ENCODE measurements around the gene SFN. TPM values are rescaled to one million over a fixed set of nuclear protein-coding genes. Genes with fewer than 3 reads are reported as not detected.

The SFN gene
- total and polyA plus RNA-seq, 2 of the 4 experiments (the other 2 are of a cell fraction), result 0.18 to 0.34 TPM

GRCh38 chr1:26877326-26877725 lies 14.4 kb downstream of the SFN start:
- Histone ChIP-seq H3K9ac (ENCODE audit: low read depth, low read length) (no peak overlapping the region), H4K91ac (ENCODE audit: insufficient read depth, low read depth, low read length) (no peak overlapping the region), H4K8ac (ENCODE audit: low read depth in 2 of 2, low read length in 2 of 2) (no peak overlapping the region), H3K4ac (ENCODE audit: low read depth, low read length) (no peak overlapping the region), H2BK120ac (ENCODE audit: low read depth, low read length) (no peak overlapping the region), H3K56ac (ENCODE audit: extremely low read depth, insufficient read depth, low read length) (no peak overlapping the region), H2BK20ac (ENCODE audit: low read depth, low read length) (no peak overlapping the region), H2BK5ac (ENCODE audit: low read depth, low read length, poor library complexity, severe bottlenecking) (no peak overlapping the region), H2AFZ (replicated peaks; ENCODE audit: low read length, poor library complexity) (no peak overlapping the region), H3K14ac (replicated peaks; ENCODE audit: low read depth, low read length) (no peak overlapping the region), H2BK15ac (ENCODE audit: low read depth, low read length) (no peak overlapping the region), H3K9me3 (ENCODE audit: control insufficient read depth, insufficient read depth, low read length) (no peaks in the 10 kb centered on the region), H3K27ac (ENCODE audit: insufficient read depth, low read length) (no peak overlapping the region), H3K27me3 (ENCODE audit: control insufficient read depth, insufficient read depth, low read length) (no peaks in the 10 kb centered on the region), H3K79me1 (ENCODE audit: low read depth in 1 of 2, low read length in 2 of 2) (peaks cover 7 to 22% of the 10 kb centered on the region in 2 experiments), H3K4me2 (ENCODE audit: low read depth, low read length) (no peak overlapping the region), H4K20me1 (ENCODE audit: insufficient read depth, low read length) (peaks cover 5% of the 10 kb centered on the region; the same call in 1 of the 2 replicates), H4K5ac (ENCODE audit: low read depth, low read length) (no peak overlapping the region), H2AK5ac (ENCODE audit: low read depth, low read length) (no peak overlapping the region), H3K23ac (ENCODE audit: low read depth, low read length) (no peak overlapping the region), H2AK9ac (replicated peaks; ENCODE audit: low read depth, low read length, poor library complexity) (no peak overlapping the region), H3K9me1 (ENCODE audit: insufficient read depth, low read length) (no peaks in the 10 kb centered on the region), H3K18ac (ENCODE audit: low read depth, low read length) (no peak overlapping the region), H3K36me3 (ENCODE audit: control insufficient read depth, insufficient read depth, low read length) (peaks cover 34% of the 10 kb centered on the region), H3K4me3 (ENCODE audit: insufficient read depth, low read depth, low read length) (no peak overlapping the region), H3K4me1 (ENCODE audit: control insufficient read depth, insufficient read depth, low read length) (no peaks in the 10 kb centered on the region)
- POLR2A ChIA-PET (ENCODE audit: unreplicated experiment), result interaction anchor here (0.6 kb wide), 1 partner anchor 292 kb away, joined by 9 read pairs; no protein-coding TSS in a partner anchor
- whole genome bisulfite sequencing, 2 experiments (ENCODE audit: extremely low coverage in 2 of 2, insufficient read length in 1 of 2), result no CpG with 5 or more reads among the region's 2 CpGs
- ATAC-seq (ENCODE audit: low read depth) (no peak), DNase-seq (no peak)
- CTCF ChIA-PET, result no interaction called here
- in situ Hi-C loops (cut with MboI; ENCODE audit: low sequenced_read_pairs) (loop anchor here (10.0 kb wide), 1 partner anchor 273 kb away; no protein-coding TSS in a partner anchor), intact Hi-C loops (cut with micrococcal nuclease) (no loop called here), dilution Hi-C loops (cut with HindIII; ENCODE audit: low sequenced_read_pairs, unreplicated experiment) (no loop called here)
- BruUV-seq (replicated peaks), result no TSS peak
- TF ChIP-seq POLR2A (IDR thresholded peaks at IDR 0.05; ENCODE audit: low read depth, low read length), result no peak
- no peak for TF ChIP-seq FOS (IDR thresholded peaks at IDR 0.05; ENCODE audit: low read depth, low read length)
- TF ChIP-seq RCOR1 (IDR thresholded peaks at IDR 0.05; ENCODE audit: insufficient replicate concordance, low read length), result no peak
- no peak for TF ChIP-seq MAFK (IDR thresholded peaks at IDR 0.05; ENCODE audit: low read depth, low read length)
- TF ChIP-seq RFX5 (IDR thresholded peaks at IDR 0.05; ENCODE audit: low read depth, low read length), result no peak
- no peak for TF ChIP-seq MAZ (IDR thresholded peaks at IDR 0.05; ENCODE audit: borderline replicate concordance, low read depth, low read length)
- no peak for TF ChIP-seq MXI1 (IDR thresholded peaks at IDR 0.05; ENCODE audit: borderline replicate concordance, low read depth, low read length)
- TF ChIP-seq CHD1 (IDR thresholded peaks at IDR 0.05; ENCODE audit: low read depth, low read length), result no peak
- TF ChIP-seq NFE2L2 (IDR thresholded peaks at IDR 0.05; ENCODE audit: low read depth, low read length), result no peak
- no peak for TF ChIP-seq CTCF (conservative IDR thresholded peaks at IDR 0.05; ENCODE audit: low read depth, low read length)
